ENCODE measurements around the gene TSPAN18.

Gene TSPAN18, protein sequence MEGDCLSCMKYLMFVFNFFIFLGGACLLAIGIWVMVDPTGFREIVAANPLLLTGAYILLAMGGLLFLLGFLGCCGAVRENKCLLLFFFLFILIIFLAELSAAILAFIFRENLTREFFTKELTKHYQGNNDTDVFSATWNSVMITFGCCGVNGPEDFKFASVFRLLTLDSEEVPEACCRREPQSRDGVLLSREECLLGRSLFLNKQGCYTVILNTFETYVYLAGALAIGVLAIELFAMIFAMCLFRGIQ

DNA sequence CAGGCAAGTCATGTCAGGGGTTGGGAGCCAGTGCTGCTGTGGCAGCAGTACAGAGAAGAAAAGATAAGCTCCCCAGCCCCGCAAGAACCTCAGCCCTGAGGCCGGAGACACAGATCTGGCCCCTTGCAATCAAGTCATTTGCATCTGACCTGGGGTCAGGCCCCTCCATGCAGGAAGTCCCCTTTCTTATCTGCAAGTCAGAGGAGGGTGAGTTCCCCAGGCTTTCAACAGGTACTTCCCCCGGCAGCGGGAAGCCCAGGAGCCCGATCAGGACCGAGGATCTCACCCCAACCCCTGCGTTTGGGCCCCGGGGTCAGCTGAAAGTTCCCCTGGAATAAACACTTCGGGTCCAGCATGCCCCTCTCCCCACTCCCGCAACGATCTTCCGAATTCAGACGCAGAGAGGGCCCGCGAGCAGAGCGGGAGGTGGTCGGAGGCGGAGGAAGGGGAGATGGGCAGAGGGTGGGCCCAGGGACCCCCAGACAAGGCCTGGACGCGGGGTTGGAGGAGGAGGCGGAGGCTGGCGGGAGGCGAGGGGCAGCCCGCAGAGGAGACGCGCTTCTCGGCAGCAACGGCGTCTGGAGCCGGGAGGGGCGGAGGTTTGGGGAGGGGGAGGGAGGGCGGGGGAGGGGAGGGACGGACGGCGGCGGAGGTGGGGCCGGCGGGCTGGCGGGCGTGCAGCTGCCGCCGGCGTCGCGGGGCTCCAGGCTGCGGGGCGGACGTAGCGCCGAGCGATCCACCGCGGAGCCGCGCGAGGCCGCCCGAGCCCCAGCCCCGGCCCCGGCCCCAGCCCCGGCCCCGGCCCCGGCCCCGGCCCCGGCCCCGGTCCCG lies at the start of gene TSPAN18:
TSS of gene TSPAN18 (plus strand) at position 680 of the 831 bp plus-strand sequence. CDS start 179,455 bp downstream, outside the sequence.
- DNase-seq (ENCODE audit: low read depth in 2 of 2), result peak in 1 of 2 donors; percentile 26

DNA sequence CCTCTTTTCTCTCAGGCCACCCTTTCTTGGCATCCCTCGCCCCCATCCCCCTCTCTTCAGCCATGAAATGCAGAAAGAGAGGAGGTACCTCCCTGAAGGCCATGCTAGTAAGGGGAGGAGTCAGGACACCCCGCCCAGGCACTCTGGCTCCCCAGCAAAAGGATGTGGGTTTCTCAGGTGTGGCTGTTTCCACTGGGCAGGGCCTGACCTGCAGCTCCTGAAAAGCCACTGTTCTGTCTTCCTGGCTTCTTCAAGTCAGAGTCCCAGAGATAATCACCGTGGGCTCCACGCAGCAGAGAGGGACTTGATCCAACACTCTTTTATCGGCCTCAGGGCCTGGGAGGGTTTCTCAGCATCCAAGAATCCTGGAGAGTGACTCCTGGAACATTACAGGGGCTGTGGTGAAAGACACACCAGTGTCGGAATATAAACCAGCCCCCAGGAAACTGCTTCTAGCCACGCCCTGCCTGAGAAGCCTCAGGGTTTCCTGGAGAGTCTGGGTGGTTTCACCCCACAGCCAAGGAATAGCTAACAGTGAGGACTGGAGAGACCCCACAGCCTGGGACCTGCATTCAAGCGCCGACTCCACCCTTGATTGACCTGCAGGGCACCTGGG lies 45.7 kb upstream of the TSPAN18 start:
- peak in 1 of 2 donors; percentile 17 for DNase-seq (ENCODE audit: low read depth in 2 of 2)

DNA sequence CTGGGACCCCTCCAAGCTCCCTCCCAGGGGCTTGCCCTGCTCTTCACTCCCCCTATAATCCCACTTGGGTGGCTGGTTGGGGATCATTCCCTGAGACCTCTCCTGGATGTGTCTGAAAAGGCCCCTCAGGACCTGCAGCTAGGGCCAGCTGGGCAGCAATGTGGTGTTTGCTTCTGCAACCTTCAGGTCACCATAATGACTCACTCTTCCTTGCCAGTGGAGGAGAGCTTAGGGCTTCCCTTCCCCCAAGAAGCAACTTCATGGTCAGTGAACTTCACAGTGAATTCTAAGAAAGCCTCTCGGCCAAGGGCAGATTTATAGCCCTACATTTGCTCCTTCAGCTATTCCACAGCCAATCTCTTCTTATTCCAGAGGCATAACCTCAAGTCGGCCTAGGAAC lies 45.1 kb upstream of the TSPAN18 start:
- no peak for DNase-seq (ENCODE audit: low read depth in 2 of 2)

DNA sequence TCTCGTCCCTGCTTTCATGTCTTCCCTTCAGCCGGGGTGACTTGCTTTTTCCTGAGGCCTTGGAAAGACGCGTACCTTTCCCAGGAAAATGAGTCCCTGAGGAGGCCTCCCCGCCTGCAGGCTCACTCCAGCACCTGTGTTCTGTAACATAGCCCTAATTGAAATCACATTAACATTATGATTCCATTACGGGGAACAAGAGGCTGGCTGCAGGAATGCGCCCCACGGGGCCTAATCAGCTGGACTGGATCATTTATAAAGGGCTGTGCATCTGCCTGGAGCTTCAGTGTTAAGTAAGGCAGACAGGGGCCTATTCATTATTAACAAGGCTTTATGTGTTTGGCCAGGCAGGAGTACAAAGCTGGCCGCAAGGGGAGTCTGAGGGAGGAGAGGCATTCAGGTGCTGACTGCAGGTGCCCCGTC lies 41.9 kb upstream of the TSPAN18 start:
- DNase-seq (ENCODE audit: low read depth in 2 of 2), result no peak

DNA sequence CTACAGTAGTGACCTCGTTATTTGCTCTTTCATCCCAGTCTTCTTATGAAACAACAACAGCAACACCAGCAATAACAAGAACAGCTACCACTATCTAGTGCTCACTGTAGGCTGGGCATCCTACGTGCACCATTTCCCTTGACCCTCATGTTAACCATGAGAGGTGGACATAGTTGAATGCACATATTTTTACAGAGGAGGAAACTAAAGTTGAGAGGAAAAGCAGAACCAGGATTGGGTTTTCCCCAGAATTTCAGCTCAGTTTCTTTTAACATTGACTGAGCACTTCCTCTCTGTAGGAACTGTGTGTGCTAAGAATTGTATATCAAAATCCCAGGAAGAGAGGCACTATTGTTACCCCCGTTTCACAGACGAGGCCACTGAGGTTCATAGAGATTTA lies 39.4 kb upstream of the TSPAN18 start:
- DNase-seq (ENCODE audit: low read depth in 2 of 2), result no peak

DNA sequence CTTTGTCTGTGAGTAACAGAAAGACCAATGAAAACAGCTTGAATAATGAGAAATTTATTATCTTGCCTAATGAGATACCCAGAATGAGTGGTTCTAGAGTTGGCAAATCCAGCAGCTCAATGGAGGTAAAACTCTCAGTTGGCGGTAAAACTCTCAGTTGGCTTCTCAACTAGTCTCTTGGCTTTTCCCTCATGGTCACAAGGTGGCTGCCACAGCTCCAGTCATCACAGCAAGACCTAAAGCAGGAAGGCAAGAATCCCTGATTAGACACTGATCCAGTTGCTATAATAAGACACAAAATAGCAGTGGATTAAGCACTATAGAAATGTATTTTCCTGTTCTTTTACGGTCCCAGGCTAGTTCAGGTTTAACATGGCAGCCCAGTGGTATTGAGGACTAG lies 37.5 kb upstream of the TSPAN18 start:
- no peak for DNase-seq (ENCODE audit: low read depth in 2 of 2)

DNA sequence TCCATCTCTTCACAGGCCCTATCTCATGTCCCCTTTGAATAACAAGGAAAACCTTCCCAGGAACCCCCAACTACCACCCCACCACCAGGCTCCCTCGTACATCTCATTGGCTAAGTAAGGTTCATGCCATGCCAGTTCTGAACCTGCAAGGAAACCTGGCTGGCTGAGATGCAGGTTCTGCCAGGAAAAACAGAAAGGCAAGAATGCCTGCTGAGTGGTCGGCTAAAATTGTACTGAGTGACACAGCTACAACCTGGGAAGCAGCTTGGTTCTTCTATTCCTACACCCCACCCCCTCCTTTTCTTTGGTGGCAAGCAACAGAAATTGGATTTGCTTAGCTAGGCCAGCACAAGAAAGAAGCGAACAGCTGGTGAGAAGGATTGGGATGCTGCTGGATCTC lies 36.1 kb upstream of the TSPAN18 start:
- no peak for DNase-seq (ENCODE audit: low read depth in 2 of 2)

DNA sequence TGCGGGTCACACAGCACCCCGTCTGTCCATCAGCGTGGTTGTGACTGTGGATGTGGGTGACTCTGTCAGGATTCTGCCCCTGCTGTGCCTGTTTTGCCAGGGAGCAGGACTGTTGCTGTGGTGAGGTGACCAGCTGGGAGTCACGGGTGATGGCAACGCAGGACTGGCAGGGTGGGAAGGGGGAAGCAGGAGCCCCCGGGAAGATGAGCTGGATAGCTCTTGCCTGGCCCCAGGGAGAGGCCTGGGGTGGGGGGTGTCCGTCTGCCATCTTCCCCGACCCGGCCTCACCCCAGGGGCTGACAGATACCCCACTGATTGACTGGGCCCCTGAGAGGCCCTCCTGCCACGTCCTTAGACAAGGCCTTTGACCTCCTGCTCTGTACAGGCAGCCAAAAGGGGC lies 34.3 kb upstream of the TSPAN18 start:
- no peak for DNase-seq (ENCODE audit: low read depth in 2 of 2)

DNA sequence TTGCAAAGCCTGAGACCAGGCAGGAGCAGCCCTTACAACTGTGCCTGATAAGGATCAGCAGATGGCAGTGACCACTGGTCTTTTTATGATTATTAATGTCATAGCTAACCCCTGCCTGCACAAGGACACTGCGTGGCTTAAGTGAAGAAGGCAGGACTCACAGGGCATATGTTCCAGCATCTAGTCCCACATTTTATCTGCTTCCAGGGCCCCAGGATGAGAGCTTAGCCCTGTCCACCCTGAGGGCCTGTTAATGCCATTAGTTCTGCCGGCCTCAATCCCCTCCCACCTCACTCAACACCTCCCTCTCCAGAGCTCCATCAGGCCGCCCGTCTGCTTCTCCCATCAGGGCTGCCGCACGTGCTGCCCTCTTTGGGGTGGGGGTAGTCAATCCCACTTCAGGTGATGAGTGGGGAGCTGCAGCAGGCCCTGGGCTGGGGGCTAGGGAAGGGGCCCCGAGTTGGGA lies 33.1 kb upstream of the TSPAN18 start:
- DNase-seq (ENCODE audit: low read depth in 2 of 2), result no peak

DNA sequence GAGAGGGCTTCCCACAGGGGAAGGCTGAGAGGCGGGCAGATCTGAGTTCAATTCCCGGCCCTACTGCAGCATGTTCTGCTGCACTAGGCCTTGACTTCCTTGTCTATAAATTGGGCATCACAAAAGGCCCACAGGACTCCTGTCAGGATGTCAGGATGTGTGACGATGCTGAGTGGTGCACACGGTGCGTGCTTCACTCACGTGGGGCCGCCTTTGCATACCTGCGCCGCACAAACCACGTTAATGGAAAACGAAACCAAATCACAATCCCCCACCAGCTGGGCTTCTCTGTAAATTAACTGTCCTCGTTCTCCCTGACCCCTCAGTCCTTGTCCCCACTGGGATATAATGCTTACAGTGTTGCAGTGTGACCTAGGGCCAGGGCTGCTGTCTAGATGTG lies 32.3 kb upstream of the TSPAN18 start:
- DNase-seq (ENCODE audit: low read depth in 2 of 2), result no peak

DNA sequence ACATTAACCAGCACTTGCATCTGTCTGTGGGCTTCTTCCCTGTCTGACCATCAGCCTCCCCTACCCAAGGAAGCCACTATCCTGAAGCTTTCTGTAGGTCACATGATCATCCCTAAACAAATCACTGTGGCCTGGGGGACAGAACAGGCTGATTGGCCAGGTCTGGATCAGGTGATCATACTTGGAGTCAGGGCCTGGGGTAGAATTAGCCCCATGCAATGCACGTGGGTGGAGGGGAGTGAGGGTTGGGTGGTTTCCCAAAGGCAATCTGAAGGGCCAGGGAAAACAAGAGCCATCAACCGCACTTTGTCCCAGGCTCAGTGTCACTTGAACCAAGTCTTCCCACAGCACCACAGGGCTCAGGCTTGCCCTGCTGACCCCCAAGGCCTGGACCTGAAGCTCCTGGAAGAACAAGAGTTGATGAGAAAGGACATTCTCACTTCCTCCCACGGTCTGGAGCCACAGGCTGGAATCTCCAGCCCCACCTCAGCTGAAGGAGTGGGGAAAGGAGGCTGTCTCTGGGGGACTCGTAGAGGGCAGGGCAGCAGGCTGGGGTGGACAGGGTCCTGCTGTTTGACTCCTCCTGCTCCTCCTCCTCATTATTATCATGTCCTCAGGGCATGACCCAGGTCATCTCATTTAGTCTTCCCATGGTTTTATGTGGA lies 31.5 kb upstream of the TSPAN18 start:
- DNase-seq (ENCODE audit: low read depth in 2 of 2), result no peak

DNA sequence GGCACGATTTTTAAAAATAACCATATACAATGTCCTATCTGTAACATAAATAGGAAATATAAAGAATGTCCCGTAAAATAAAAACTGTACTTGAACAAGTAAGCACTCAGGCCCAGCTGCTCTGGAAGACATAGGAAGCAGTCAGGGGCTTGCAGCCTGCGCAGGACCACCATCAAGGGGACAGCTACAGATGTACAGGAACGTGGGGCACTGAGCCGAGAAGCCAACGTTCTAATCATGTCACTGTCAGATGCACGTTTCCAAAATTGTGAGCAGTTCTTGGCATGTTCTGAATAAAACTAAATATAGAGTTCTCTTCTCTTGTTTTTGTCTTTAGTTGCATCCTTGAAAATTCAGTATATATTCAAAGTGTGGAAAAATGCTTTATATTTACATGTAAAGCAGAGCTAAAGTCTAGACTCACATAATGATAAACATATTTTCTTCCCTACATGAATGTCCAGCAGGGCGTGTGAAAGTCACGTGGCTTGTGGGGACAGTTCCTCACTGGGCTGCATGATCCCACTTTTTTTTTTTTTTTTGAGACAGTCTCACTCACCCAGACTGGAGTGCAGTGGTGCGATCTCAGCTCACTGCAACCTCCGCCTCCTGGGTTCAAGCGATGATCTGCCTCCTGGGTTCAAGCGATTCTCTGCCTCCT lies 28.4 kb upstream of the TSPAN18 start:
- no peak for DNase-seq (ENCODE audit: low read depth in 2 of 2)

DNA sequence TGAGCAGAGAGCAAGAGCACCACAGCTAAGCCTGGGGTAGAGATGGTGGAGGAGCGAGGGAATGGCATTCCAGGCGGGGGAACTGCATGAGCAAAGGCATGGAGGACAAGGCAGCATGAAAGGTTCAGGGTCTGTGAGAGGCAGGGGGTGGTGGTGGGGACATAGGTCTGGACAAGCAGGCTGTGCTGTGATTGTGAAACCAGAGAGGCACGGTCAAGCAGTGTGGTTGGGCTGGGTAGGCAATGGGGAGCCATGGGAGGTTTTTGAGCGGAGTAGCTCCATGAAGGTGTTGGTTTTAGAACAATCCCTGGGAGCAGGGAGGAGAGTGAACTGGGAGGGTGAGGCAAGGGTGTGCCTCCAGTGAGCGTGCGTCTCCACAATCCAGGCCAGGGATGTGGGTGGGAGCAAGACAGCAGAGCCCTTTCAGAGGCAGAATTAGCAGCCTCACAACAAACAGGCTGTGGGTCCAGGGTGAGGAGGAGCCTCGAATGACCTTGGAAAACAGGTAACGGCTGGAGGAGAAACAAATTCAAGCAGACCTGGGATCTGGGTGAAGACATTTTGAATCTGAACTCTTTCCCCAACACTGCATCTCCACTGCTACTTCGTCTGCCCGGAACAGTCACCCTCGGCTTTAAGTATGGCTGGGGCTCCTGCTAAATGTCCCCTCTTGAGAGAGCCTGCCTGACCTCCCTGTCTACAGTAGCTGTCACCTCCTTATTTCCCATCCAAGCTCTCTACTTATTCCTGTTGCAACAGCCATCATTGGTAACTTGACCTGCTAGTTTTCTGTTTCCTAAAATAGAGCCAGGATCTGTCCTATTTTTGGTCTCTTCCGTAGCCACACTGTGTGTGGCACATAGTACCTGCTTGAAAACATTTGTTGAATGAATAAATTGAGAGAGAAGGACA lies 27.0 kb upstream of the TSPAN18 start:
- no peak for DNase-seq (ENCODE audit: low read depth in 2 of 2)

DNA sequence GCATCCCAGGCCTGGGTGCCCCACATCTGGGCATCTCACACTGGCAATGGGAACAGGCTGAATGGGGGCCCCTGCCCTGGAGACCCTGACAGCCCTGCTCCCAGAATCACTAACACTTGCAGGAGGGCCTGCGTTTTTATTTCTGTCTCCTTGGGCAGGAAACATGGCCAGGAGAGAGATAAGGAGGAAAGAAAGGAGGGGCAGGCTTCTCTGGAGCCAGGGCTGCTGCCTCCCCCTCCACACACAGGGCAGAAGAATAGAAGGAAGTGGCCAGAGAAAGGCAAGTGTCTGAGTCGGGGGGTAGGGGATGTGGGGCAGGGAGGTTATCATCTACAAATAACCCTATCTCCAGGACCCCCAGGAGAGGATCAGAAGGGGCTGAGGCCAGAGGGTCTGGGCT lies 25.5 kb upstream of the TSPAN18 start:
- no peak for DNase-seq (ENCODE audit: low read depth in 2 of 2)

DNA sequence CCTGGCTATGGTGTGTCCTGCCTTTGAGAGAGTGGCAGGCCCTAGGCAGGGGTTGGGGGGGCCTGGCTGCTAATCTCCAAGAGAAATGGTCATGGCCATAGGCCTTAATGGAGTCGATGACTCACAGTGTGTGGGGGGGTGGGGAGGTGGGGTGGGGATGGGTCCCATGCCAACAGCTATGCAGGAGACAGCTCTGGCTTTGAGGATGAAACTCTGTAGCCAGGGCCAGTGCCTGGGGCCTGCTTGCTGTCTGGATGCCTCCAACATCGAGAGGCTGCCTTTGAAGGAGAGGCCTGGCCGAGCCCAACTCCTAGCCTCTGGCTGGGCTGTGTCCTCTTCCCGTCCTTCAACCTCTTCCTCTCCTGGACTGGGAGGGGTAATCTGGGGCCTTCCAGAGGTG lies 23.9 kb upstream of the TSPAN18 start:
- DNase-seq (ENCODE audit: low read depth in 2 of 2), result no peak

DNA sequence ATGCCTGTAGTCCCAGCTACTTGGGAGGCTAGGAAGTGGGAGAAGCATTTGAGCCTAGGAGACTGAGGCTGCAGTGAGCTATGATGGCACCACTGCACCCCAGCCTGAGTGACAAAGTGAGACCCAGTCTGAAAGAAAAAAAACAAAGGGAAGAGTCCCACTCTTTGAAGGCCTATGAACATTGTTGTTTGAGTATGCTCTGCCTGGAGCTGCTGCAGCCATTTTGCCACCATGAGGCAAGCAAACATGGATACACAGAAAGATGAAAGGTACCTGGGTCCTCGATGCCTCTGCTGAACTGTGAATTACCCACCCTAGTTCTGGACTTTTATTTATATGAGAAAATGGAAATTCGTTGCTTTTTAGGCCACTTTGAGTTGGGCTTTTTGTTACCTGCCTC lies 19.7 kb upstream of the TSPAN18 start:
- no peak for DNase-seq (ENCODE audit: low read depth in 2 of 2)

DNA sequence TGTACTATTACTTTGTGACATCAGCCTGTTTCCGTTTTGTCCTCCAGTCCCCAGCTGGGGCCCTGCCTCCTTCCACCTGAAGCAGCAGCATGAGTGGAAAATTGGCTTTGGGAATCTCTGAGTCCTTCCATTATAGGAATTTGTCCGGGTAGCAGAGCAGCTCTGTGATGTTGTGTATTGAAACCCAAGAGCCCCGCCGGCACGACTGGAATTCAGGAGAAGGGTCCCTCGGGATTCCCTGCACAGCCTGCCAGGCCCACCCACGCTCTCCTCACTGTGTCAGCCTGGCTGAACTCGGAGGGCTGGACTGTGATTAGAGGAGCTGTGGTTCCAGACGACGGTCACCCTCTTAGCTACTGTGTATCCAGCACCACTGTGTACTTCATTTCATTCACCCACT lies 18.8 kb upstream of the TSPAN18 start:
- DNase-seq (ENCODE audit: low read depth in 2 of 2), result no peak

DNA sequence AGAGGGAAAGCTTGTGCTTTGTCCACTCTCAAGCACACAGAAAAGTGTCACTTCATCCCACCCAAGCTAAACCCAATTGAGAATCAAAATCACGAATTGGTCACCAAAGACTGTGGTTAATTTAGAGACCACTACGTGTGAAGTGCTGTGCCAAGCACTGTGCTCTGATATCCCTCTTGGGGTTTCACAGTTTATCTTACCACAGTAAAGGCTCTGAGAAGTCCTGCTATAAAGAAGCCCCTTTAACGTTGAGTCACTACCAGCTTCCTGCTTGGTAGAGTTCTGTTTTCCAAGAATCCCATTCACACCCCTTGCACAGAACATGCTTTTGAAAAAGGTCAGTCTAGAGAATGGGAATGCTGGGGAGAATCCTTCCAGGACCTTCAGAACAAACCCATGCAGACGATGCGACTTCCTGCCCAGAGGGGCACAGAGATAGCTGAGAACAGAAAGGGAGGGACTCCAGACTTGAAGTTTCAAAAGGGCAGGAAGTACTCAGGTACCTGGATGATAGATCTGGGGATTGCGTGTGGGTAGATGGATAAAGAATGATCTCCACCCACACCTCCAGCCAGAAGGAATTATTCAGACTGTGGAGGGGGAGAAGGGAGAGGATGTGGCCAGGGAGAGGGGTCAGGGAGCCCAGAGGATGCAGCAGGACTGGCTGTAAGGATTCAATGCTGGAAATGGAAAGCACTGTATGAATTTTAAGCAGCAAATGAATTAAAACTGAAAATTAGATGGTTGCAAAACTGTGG lies 18.1 kb upstream of the TSPAN18 start:
- no peak for DNase-seq (ENCODE audit: low read depth in 2 of 2)

DNA sequence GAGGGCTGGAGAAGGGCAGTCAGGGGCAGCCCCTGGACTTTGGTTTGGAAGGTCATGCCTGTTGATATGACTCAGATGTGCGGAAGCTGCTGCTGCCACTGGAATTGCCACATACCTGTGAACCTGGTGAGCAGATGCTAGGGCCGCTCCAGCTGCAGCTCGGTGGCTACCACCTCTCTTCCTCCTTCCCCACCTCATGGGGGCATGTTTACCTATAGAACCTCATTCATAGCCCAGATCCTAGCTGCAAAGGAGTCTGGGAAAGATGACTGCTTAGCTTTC lies 17.5 kb upstream of the TSPAN18 start:
- DNase-seq (ENCODE audit: low read depth in 2 of 2), result no peak

DNA sequence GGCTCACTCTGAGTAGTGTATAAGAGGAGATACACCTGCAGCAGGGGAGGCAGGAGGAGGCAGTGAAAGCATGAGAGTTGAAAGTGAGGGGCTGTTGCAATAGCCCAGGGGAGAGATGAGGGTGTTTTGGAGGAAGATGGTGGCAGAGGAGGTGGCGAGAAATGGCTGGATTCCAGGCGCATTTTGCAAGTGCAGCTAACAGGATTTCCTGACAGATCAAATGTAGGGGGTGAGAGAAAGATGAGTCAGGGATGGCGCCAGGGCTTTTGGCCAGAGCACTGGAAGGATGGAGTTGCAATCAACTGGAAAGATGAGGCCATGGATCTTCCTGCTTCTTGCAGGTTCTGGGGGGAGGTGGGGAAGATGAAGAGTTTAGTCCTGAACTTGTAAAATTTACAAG lies 16.8 kb upstream of the TSPAN18 start:
- DNase-seq (ENCODE audit: low read depth in 2 of 2), result no peak
